Mononuclear cell (primary cell): Measurements from ENCODE around the gene PIP4K2A. TPM values are rescaled to one million over a fixed set of nuclear protein-coding genes. Genes with fewer than 3 reads are reported as not detected.
"Not testable (repeated sequence)": the region's sequence is repeated elsewhere in the genome, so short reads cannot be mapped to it uniquely, and the experiment has no call there.

ENCODE experiments used
- H3K27me3 ChIP-seq: 2 replicates; pipeline ENCODE4 v1.6.0; 2011; ENCODE audit warnings: low read length, control low read depth; ENCODE audit not compliant: insufficient read depth
- H3K4me1 ChIP-seq: 2 replicates; pipeline ENCODE4 v1.5.1; 2011; ENCODE audit warnings: mild to moderate bottlenecking, low read length, control low read depth; ENCODE audit not compliant: insufficient read depth
- H3K4me3 ChIP-seq: 2 replicates; pipeline ENCODE4 v1.5.1; 2011; ENCODE audit warnings: mild to moderate bottlenecking, low read length, moderate library complexity
- H3K9me3 ChIP-seq: 2 replicates; pipeline ENCODE4 v1.5.1; 2011; ENCODE audit warnings: low read depth, mild to moderate bottlenecking, control low read depth, low read length
- total RNA-seq: library from RNA; depleted of rRNA; stranded (reverse); fragments of >200 nt; gene quantifications from one replicate; pipeline ENCODE4 v1.2.3, GENCODE V29; 2012

Gene PIP4K2A
- total RNA-seq, 1 donor = 126 TPM

- Histone ChIP-seq H3K4me3 (no peak overlapping the region), H3K9me3 (no peaks in the 10 kb centered on the region), H3K27me3 (no peaks in the 10 kb centered on the region), H3K4me1 (no peaks in the 10 kb centered on the region)
Measured at GRCh38 chr10:22534849-22535604, 179.4 kb downstream of the PIP4K2A start.

GRCh38 chr10:22531441-22531840, 182.9 kb downstream of the PIP4K2A start:
- H3K4me3 ChIP-seq = no peak overlapping the region

GRCh38 chr10:22531008-22531407, 183.4 kb downstream of the PIP4K2A start:
- peaks cover 15% of the 10 kb centered on the region for H3K9me3 ChIP-seq
- H3K4me1 ChIP-seq = no peaks in the 10 kb centered on the region
- H3K4me3 ChIP-seq = no peak overlapping the region
- no peaks in the 10 kb centered on the region for H3K27me3 ChIP-seq

More at GRCh38 chr10:22531441-22531840, 182.9 kb downstream of the PIP4K2A start:
- H3K4me1 ChIP-seq = no peaks in the 10 kb centered on the region
- H3K27me3 ChIP-seq = no peaks in the 10 kb centered on the region
- peaks cover 14% of the 10 kb centered on the region for H3K9me3 ChIP-seq

GRCh38 chr10:22527520-22527919, 186.9 kb downstream of the PIP4K2A start:
- Histone ChIP-seq H3K4me1 (no peaks in the 10 kb centered on the region), H3K27me3 (no peaks in the 10 kb centered on the region), H3K4me3 (no peak overlapping the region), H3K9me3 (peaks cover 17% of the 10 kb centered on the region)

GRCh38 chr10:22524333-22524732, 190.0 kb downstream of the PIP4K2A start:
- H3K27me3 ChIP-seq, H3K4me3 ChIP-seq, H3K4me1 ChIP-seq: not testable (repeated sequence)
- H3K9me3 ChIP-seq = peaks cover 24% of the 10 kb centered on the region

GRCh38 chr10:22520645-22521044, 193.7 kb downstream of the PIP4K2A start:
- not testable (repeated sequence) for H3K4me1 ChIP-seq, H3K4me3 ChIP-seq, H3K27me3 ChIP-seq, H3K9me3 ChIP-seq

GRCh38 chr10:22518167-22518724, 196.1 kb downstream of the PIP4K2A start:
- H3K27me3 ChIP-seq = no peaks in the 10 kb centered on the region
- H3K4me1 ChIP-seq = no peaks in the 10 kb centered on the region
- peaks cover 9% of the 10 kb centered on the region for H3K9me3 ChIP-seq
- H3K4me3 ChIP-seq = no peak overlapping the region

- H3K4me1 ChIP-seq = no peaks in the 10 kb centered on the region
- H3K27me3 ChIP-seq = no peaks in the 10 kb centered on the region
- H3K9me3 ChIP-seq = no peaks in the 10 kb centered on the region
- H3K4me3 ChIP-seq = no peak overlapping the region
Measured at GRCh38 chr10:22515009-22515408, 199.4 kb downstream of the PIP4K2A start.

- H3K4me3 ChIP-seq, H3K9me3 ChIP-seq, H3K4me1 ChIP-seq, H3K27me3 ChIP-seq: not testable (repeated sequence)
Measured at GRCh38 chr10:22514414-22514758, 200.0 kb downstream of the PIP4K2A start.

- not testable (repeated sequence) for H3K4me3 ChIP-seq, H3K4me1 ChIP-seq, H3K9me3 ChIP-seq, H3K27me3 ChIP-seq
Measured at GRCh38 chr10:22513483-22514413, 200.6 kb downstream of the PIP4K2A start.

GRCh38 chr10:22512015-22512414, 202.4 kb downstream of the PIP4K2A start:
- H3K4me3 ChIP-seq, H3K4me1 ChIP-seq, H3K9me3 ChIP-seq, H3K27me3 ChIP-seq: not testable (repeated sequence)

GRCh38 chr10:22508214-22508613, 206.2 kb downstream of the PIP4K2A start:
- H3K4me1 ChIP-seq = peaks cover 19% of the 10 kb centered on the region
- H3K27me3 ChIP-seq, H3K4me3 ChIP-seq, H3K9me3 ChIP-seq: not testable (repeated sequence)

- Histone ChIP-seq H3K4me3 (no peak overlapping the region), H3K9me3 (no peaks in the 10 kb centered on the region), H3K27me3 (no peaks in the 10 kb centered on the region), H3K4me1 (peaks cover 19% of the 10 kb centered on the region)
Measured at GRCh38 chr10:22505911-22506685, 208.3 kb downstream of the PIP4K2A start.

GRCh38 chr10:22504766-22505165, 209.6 kb downstream of the PIP4K2A start:
- no peak overlapping the region for H3K4me3 ChIP-seq

More at GRCh38 chr10:22504766-22505165, 209.6 kb downstream of the PIP4K2A start:
- no peaks in the 10 kb centered on the region for H3K9me3 ChIP-seq
- H3K27me3 ChIP-seq = no peaks in the 10 kb centered on the region
- H3K4me1 ChIP-seq = peaks cover 19% of the 10 kb centered on the region
